Cardiac muscle cell (in vitro differentiated cells and primary cell): ENCODE results near the gene SLC39A11. TPM values are rescaled to one million over a fixed set of nuclear protein-coding genes. Genes with fewer than 3 reads are reported as not detected.

Experiments used
- DNase-seq, 2 donors: peaks; one replicate each; pipeline versions ENCODE4 v3.0.0 to v3.0.0-alpha.2; 2010 to 2017; ENCODE audit warnings: low read depth in 1 of 2, low spot score in 1 of 2
- H3K27ac ChIP-seq: fragments of 200-600 bp; sonication (generic); 2 replicates; pipeline ENCODE4 v1.5.1; 2016
- H3K27me3 ChIP-seq: fragments of 200-600 bp; sonication (generic); 2 replicates; pipeline ENCODE4 v1.6.0; 2016; ENCODE audit warnings: control low read depth
- H3K36me3 ChIP-seq: fragments of 200-600 bp; sonication (generic); 2 replicates; pipeline ENCODE4 v1.5.1; 2016; ENCODE audit warnings: control low read depth
- H3K4me1 ChIP-seq: fragments of 200-600 bp; sonication (generic); 2 replicates; pipeline ENCODE4 v1.8.1; 2017; ENCODE audit warnings: low read depth, mild to moderate bottlenecking, mixed run types
- H3K4me3 ChIP-seq: fragments of 200-600 bp; sonication (generic); 2 replicates; pipeline ENCODE4 v1.5.1; 2016; ENCODE audit warnings: mild to moderate bottlenecking
- H3K9me3 ChIP-seq: fragments of 200-600 bp; sonication (generic); 2 replicates; pipeline ENCODE4 v1.5.1; 2017; ENCODE audit warnings: low read depth, mild to moderate bottlenecking, control low read depth
- polyA plus RNA-seq: library from polyadenylated mRNA; unstranded; fragments of >200 nt; fragmentation: Nextera tagmentation; extraction: Ambion mirVana; gene quantifications from 2 replicates; pipeline ENCODE4 v1.2.1, GENCODE V29; 2016
- total RNA-seq: library from RNA; depleted of rRNA; stranded (reverse); fragments of >200 nt; gene quantifications from 2 replicates; pipeline ENCODE4 v1.2.3, GENCODE V29; 2016
- TF ChIP-seq, protein P1 (sequence below): IDR thresholded peaks from 2 replicates; pipeline ENCODE4 v1.5.1; 2012; ENCODE audit warnings: low read depth, mild to moderate bottlenecking, low read length

Gene SLC39A11
- total and polyA plus RNA-seq, 2 experiments from 2014 or later = 5.9 to 11.7 TPM

DNA sequence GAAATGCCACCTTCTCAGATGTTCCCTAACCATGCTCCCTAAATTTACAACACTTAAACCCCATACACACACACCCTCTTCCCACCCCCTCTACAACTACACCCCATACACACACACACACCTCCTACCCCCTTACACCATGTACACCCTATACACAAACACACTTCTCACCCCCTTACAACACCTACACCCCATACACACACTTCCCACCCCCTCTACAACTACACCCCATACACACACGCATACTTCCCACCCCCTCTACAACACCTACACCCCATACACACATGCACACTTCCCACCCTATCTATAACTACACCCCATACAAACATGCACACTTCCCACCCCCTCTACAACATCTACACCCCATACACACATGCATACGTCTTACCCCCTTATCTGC is 172.0 kb downstream of the SLC39A11 start:
- Histone ChIP-seq H3K4me1 (no peaks in the 10 kb centered on the region), H3K27ac (no peak overlapping the region), H3K36me3 (no peaks in the 10 kb centered on the region), H3K4me3 (no peak overlapping the region), H3K27me3 (no peaks in the 10 kb centered on the region), H3K9me3 (no peaks in the 10 kb centered on the region)
- TF ChIP-seq, protein P1, sequence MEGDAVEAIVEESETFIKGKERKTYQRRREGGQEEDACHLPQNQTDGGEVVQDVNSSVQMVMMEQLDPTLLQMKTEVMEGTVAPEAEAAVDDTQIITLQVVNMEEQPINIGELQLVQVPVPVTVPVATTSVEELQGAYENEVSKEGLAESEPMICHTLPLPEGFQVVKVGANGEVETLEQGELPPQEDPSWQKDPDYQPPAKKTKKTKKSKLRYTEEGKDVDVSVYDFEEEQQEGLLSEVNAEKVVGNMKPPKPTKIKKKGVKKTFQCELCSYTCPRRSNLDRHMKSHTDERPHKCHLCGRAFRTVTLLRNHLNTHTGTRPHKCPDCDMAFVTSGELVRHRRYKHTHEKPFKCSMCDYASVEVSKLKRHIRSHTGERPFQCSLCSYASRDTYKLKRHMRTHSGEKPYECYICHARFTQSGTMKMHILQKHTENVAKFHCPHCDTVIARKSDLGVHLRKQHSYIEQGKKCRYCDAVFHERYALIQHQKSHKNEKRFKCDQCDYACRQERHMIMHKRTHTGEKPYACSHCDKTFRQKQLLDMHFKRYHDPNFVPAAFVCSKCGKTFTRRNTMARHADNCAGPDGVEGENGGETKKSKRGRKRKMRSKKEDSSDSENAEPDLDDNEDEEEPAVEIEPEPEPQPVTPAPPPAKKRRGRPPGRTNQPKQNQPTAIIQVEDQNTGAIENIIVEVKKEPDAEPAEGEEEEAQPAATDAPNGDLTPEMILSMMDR = no peak
- DNase-seq = no peak

DNA sequence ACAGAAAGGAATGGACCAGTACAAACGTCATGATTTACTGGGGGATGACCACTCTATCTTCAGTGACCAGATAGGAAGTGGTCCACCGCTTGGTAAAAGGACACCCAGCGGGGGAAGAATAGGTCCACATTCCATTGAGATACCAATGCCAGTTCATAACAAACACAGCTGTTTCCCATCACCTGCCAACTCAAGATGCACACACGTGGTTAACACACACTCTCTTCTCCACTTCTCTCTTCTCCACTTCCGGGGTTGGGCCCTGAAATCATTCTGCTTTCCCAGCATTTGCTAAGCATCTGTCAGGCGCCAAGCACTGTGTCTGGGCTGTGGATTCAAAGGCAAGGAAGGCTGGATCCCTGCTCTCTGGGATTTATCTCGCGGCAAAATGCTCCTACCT is 175.5 kb downstream of the SLC39A11 start:
- TF ChIP-seq, protein P1 = no peak
- DNase-seq = peak in 1 of 2 donors; percentile 40
- H3K4me3 ChIP-seq = no peak overlapping the region

DNA sequence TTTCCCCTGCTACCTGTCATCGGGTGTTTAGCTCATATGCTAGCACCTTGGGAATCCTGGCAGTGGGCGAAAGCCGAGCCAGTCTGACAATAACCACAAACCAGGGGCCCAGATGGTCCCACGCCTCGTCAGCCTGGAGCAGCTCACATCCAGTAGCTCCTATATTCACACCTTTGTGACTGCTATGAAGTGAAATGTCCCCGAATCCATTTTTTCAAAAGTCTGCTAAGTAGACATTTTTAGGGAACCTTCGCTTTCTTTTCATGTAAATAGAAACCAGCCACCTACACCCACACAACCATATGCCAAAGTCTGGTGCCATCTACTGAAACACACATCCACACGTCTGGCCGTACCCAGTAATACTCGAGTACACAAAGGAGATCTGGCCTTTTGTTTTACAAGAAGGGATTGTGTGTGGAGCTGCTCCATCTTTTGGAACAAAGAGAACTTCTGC is 176.8 kb downstream of the SLC39A11 start:
- TF ChIP-seq, protein P1 = no peak
- no peak overlapping the region for H3K27ac ChIP-seq
- DNase-seq = no peak
- no peaks in the 10 kb centered on the region for H3K36me3 ChIP-seq
- no peaks in the 10 kb centered on the region for H3K27me3 ChIP-seq
- no peaks in the 10 kb centered on the region for H3K9me3 ChIP-seq
- H3K4me1 ChIP-seq = no peaks in the 10 kb centered on the region
- H3K4me3 ChIP-seq = no peak overlapping the region

More for the DNA sequence above, 175.5 kb downstream of the SLC39A11 start:
- H3K4me1 ChIP-seq = no peaks in the 10 kb centered on the region
- no peak overlapping the region for H3K27ac ChIP-seq
- H3K27me3 ChIP-seq = no peaks in the 10 kb centered on the region
- no peaks in the 10 kb centered on the region for H3K9me3 ChIP-seq
- no peaks in the 10 kb centered on the region for H3K36me3 ChIP-seq

DNA sequence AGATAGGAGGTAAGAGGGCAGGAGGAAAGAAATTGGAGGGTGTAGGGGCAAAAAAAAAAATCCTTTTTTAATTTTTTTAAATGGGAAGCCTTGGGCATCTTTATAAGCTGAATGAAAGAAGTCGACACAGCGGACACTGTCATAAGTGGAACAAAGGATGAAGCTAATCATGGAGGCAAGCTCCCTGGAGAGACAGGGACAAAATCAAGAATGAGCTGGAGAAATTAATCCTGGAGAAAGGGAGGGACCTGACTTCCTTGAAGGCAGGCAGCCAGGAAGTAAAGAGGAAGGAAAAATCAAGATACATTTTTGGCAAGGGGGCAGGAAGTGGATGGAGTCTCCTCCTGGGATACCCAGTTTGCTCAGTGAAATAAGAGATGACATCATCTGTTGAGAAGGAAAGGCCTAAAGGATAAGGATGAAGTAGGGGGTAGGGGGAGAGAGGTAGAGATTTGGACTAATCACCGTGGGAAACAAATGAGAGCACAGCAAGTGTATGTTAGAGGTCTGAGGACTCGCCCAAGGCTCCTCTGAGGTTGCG is 179.3 kb downstream of the SLC39A11 start:
- TF ChIP-seq, protein P1 = no peak
- Histone ChIP-seq H3K27ac (no peak overlapping the region), H3K4me1 (no peaks in the 10 kb centered on the region), H3K9me3 (no peaks in the 10 kb centered on the region), H3K27me3 (no peaks in the 10 kb centered on the region), H3K36me3 (no peaks in the 10 kb centered on the region), H3K4me3 (no peak overlapping the region)
- peak in 1 of 2 donors; percentile 45 for DNase-seq

DNA sequence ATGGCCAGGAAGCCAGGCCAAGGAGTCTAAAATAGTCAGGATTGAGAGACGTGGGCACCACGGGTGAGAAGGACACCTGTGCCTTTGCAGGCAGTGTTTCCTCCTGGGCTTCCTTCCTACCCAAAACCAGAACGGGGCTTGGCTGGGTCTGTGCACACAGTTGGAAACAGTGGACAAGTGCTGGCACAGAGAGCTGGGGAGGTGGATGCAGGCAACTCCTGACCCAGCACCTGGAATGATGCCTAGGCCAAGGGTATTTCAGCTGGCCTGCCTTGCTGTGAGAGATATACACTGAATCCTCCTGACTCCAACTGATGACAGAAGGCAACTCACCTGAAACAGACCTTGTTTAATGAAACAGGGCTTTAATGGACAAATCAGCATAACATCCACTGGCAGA is 186.2 kb downstream of the SLC39A11 start:
- no peaks in the 10 kb centered on the region for H3K4me1 ChIP-seq
- H3K9me3 ChIP-seq = no peaks in the 10 kb centered on the region
- H3K4me3 ChIP-seq = no peak overlapping the region
- no peaks in the 10 kb centered on the region for H3K27me3 ChIP-seq
- TF ChIP-seq, protein P1 = no peak
- DNase-seq = no peak
- H3K27ac ChIP-seq = no peak overlapping the region
- H3K36me3 ChIP-seq = no peaks in the 10 kb centered on the region
